HepG2 (cell line): ENCODE data around the gene FAP. TPM values are rescaled to one million over a fixed set of nuclear protein-coding genes. Genes with fewer than 3 reads are reported as not detected.

Source experiments
- ATAC-seq: fragments of 200-7000 bp; cut with Tn5 transposase; 3 replicates; pipeline ENCODE4 v1.9.1; 2020; ENCODE audit warnings: mild to moderate bottlenecking, moderate library complexity
- BruUV-seq: library from RNA; stranded (reverse); fragments of 400-500 nt; replicated peaks from 2 replicates; lab custom pipeline; 2021; lab: Mats Ljungman, UMichigan
- CTCF ChIA-PET: fragments of 300-600 bp; formaldehyde crosslinking; extraction: SDS; loops from one replicate; lab custom pipeline; 2021; ENCODE audit warnings: low total read pairs, inconsistent platforms, low intra/inter-chr PET ratio; lab: Yijun Ruan, JAX
- POLR2A ChIA-PET: fragments of 350-600 bp; sonication (Branson Sonifier 250); formaldehyde crosslinking; loops from one replicate; lab custom pipeline; 2020; ENCODE audit warnings: antibody characterized with exemption, inconsistent platforms; lab: Yijun Ruan, JAX
- DNase-seq: peaks from one replicate; pipeline ENCODE4 v3.0.0-alpha.2; 2015; ENCODE audit warnings: low spot score
- FAIRE-seq: peaks from 3 replicates; lab custom pipeline; 2011; peaks lifted over from hg19 to GRCh38; lab: Jason Lieb, UNC
- H2AFZ ChIP-seq: one replicate; pipeline ENCODE4 v1.6.1; 2011; ENCODE audit warnings: low read length, inconsistent platforms
- H3K27ac ChIP-seq: fragments of 300-600 bp; 3 replicates; pipeline ENCODE4 v1.8.0; 2011; ENCODE audit warnings: mixed run types, mild to moderate bottlenecking, mixed read lengths, low read length, inconsistent platforms; ENCODE audit not compliant: insufficient read depth; ENCODE audit errors: extremely low read length
- H3K27me3 ChIP-seq, 2 experiments: fragments of 200-600 bp in 1 of 2; 2 replicates in 1 of 2; 3 replicates in 1 of 2; pipeline versions ENCODE4 v1.6.0 to v1.8.0; 2011; ENCODE audit warnings: low read length in 2 of 2, mild to moderate bottlenecking in 2 of 2, moderate library complexity in 2 of 2, inconsistent platforms in 1 of 2; ENCODE audit not compliant: insufficient read depth in 2 of 2, control insufficient read depth in 1 of 2
- H3K36me3 ChIP-seq, 2 experiments: fragments of 200-600 bp in 1 of 2; replicated peaks in 1 of 2; 2 replicates in 1 of 2; 3 replicates in 1 of 2; pipeline versions ENCODE4 v1.5.1 to v1.8.0; 2011; ENCODE audit warnings: low read length in 2 of 2, inconsistent platforms in 1 of 2; ENCODE audit not compliant: insufficient read depth in 2 of 2, control insufficient read depth in 1 of 2
- H3K4me1 ChIP-seq: 2 replicates; pipeline ENCODE4 v1.5.1; 2012; ENCODE audit warnings: low read length, inconsistent platforms; ENCODE audit not compliant: insufficient read depth
- H3K4me2 ChIP-seq: 2 replicates; pipeline ENCODE4 v1.6.0; 2011; ENCODE audit warnings: low read depth, low read length, inconsistent platforms
- H3K4me3 ChIP-seq, 3 experiments: fragments of 200-600 bp in 1 of 3; sonication (generic), shearing (Covaris generic) in 1 of 3; replicated peaks in 1 of 3; 2 replicates each; pipeline ENCODE4 v1.5.1; 2011 to 2016; ENCODE audit warnings: low read length in 3 of 3, inconsistent platforms in 2 of 3, low read depth in 2 of 3, mild to moderate bottlenecking in 2 of 3, control low read depth in 1 of 3, mixed read lengths in 1 of 3; ENCODE audit not compliant: insufficient read depth in 1 of 3
- H3K79me2 ChIP-seq: one replicate; pipeline ENCODE4 v1.6.1; 2011; ENCODE audit warnings: low read length, inconsistent platforms; ENCODE audit not compliant: insufficient read depth
- H3K9ac ChIP-seq: 2 replicates; pipeline ENCODE4 v1.6.0; 2011; ENCODE audit warnings: mild to moderate bottlenecking, low read depth, low read length, inconsistent platforms; ENCODE audit not compliant: insufficient read depth
- H3K9me3 ChIP-seq: 2 replicates; pipeline ENCODE4 v1.5.1; 2012; ENCODE audit warnings: mild to moderate bottlenecking, low read length
- H4K20me1 ChIP-seq: 2 replicates; pipeline ENCODE4 v1.6.0; 2011; ENCODE audit warnings: inconsistent platforms, mild to moderate bottlenecking, low read length, moderate library complexity; ENCODE audit not compliant: insufficient read depth
- KLF16 ChIP-seq, 2 experiments: sonication (generic) in 1 of 2; formaldehyde crosslinking in 1 of 2; IDR thresholded peaks; 2 replicates each; pipeline versions ENCODE4 v1.6.1 to v1.8.0; 2016 to 2023; ENCODE audit warnings: missing genetic modification reagents in 2 of 2, missing compliant biosample characterization in 1 of 2
- MBD4 ChIP-seq: IDR thresholded peaks from 2 replicates; pipeline ENCODE4 v1.6.1; 2012; ENCODE audit warnings: low read length, inconsistent platforms, borderline replicate concordance
- NCOA1 ChIP-seq: sonication (generic); formaldehyde crosslinking; IDR thresholded peaks from 2 replicates; pipeline ENCODE4 v1.9.0; 2021; ENCODE audit warnings: missing genetic modification reagents
- RFXAP ChIP-seq: sonication (generic); formaldehyde crosslinking; IDR thresholded peaks from 2 replicates; pipeline ENCODE4 v1.4.0; 2020; ENCODE audit warnings: missing genetic modification reagents, borderline replicate concordance
- ZNF333 ChIP-seq: sonication (generic); formaldehyde crosslinking; IDR thresholded peaks from 2 replicates; pipeline ENCODE4 v1.4.0; 2020; ENCODE audit warnings: mild to moderate bottlenecking, missing genetic modification reagents, borderline replicate concordance
- ZNF7 ChIP-seq: IDR thresholded peaks from 2 replicates; pipeline ENCODE4 v1.6.1; 2016; ENCODE audit warnings: missing biosample characterization, missing genetic modification reagents
- ZNF724P ChIP-seq: sonication (generic); formaldehyde crosslinking; IDR thresholded peaks from 2 replicates; pipeline ENCODE4 v1.8.0; 2022; ENCODE audit warnings: missing genetic modification reagents, borderline replicate concordance
- ZNF788 ChIP-seq: sonication (generic); formaldehyde crosslinking; IDR thresholded peaks from 2 replicates; pipeline ENCODE4 v1.5.0; 2020; ENCODE audit warnings: mild to moderate bottlenecking, missing genetic modification reagents, borderline replicate concordance
- ZSCAN12 ChIP-seq: sonication (generic); formaldehyde crosslinking; IDR thresholded peaks from 2 replicates; pipeline ENCODE4 v1.9.0; 2021; ENCODE audit warnings: mild to moderate bottlenecking, missing genetic modification reagents
- WGBS: methylation state at CpG from one replicate; pipeline ENCODE4 v1.1.6; 2017; ENCODE audit warnings: low lambda C conversion rate; 5-methylcytosine and 5-hydroxymethylcytosine counted together
- in situ Hi-C: cut with HindIII; loops from 2 replicates; pipeline ENCODE4 v1.10.0; 2017; ENCODE audit warnings: low pct_unique_long_range_greater_than_20kb; ENCODE audit not compliant: extremely low pct_ligation_motif_present
- intact Hi-C: fragments of 100-400 bp; cut with micrococcal nuclease; formaldehyde crosslinking; loops from one replicate; pipeline ENCODE4 v1.10.0; 2022; ENCODE audit not compliant: unreplicated experiment
- polyA plus RNA-seq, 8 experiments: library from polyadenylated mRNA; depleted of rRNA in 3 of 8; stranded (reverse) in 7 of 8; unstranded in 1 of 8; fragments of >200 nt; fragmentation: Illumina TruSeq in 4 of 8; extraction: Trizol in 4 of 8; gene quantifications; 2 replicates each; pipeline versions ENCODE4 v1.2.1 to v1.2.3, GENCODE V29; 2011 to 2016; ENCODE audit warnings: low read depth in 4 of 8, missing spikeins in 1 of 8, mixed read lengths in 1 of 8; ENCODE audit not compliant: insufficient read depth in 1 of 8
- total RNA-seq, 5 experiments: library from RNA; depleted of rRNA; stranded (reverse); fragments of >200 nt; fragmentation: Illumina TruSeq; extraction: Trizol; gene quantifications; 2 replicates each; pipeline ENCODE4 v1.2.3, GENCODE V29; 2016; ENCODE audit warnings: low read depth in 1 of 5
- TF ChIP-seq, protein P1 (sequence below): sonication (generic); formaldehyde crosslinking; IDR thresholded peaks from 2 replicates; pipeline ENCODE4 v1.5.0; 2020; ENCODE audit warnings: mild to moderate bottlenecking, missing genetic modification reagents, borderline replicate concordance
- TF ChIP-seq, protein P2 (sequence below): sonication (generic); formaldehyde crosslinking; IDR thresholded peaks from 2 replicates; pipeline ENCODE4 v1.4.0; 2020; ENCODE audit warnings: mild to moderate bottlenecking, missing genetic modification reagents
- TF ChIP-seq, protein P3 (sequence below): sonication (generic); formaldehyde crosslinking; IDR thresholded peaks from 2 replicates; pipeline ENCODE4 v1.4.0; 2020; ENCODE audit warnings: missing genetic modification reagents

FAP gene
- total and polyA plus RNA-seq, 2 of the 13 experiments (the other 11 are each of a cell fraction or from before 2014, with no cell fraction given), result not detected

DNA sequence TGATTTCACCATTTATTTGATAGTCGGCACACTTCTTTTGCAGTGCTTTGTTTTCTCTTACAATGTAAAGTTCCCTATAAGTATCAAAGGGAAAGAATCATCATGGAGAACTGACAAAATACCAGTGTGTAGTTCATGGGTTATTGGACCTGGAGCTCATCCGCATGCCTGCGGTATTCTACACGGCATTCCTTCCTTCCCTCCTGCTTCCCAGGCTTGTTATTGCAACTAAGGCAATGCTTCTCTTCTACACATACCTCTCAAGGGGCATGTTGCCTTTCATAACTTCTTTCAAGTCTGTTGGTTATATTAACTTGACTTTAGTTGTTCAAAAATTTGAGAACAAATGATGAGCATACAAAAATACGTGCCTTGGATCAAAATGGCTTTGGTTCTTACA lies 24.3 kb upstream of the FAP start:
- CTCF ChIA-PET, result no interaction called here
- no peaks in the 10 kb centered on the region for H3K9me3 ChIP-seq
- POLR2A ChIA-PET, result no interaction called here
- no peak overlapping the region for H3K9ac ChIP-seq
- no peak overlapping the region for H2AFZ ChIP-seq
- TF ChIP-seq ZNF724P (CRISPR knock-in tag) (no peak), MBD4 (no peak), ZNF333 (CRISPR knock-in tag) (no peak), RFXAP (CRISPR knock-in tag) (no peak), ZNF7 (no peak), NCOA1 (CRISPR knock-in tag) (no peak), KLF16 (CRISPR knock-in tag; IDR thresholded peaks at IDR 0.05) (no peak), ZSCAN12 (CRISPR knock-in tag) (no peak), ZNF788 (CRISPR knock-in tag) (no peak)
- TF ChIP-seq, protein P1, sequence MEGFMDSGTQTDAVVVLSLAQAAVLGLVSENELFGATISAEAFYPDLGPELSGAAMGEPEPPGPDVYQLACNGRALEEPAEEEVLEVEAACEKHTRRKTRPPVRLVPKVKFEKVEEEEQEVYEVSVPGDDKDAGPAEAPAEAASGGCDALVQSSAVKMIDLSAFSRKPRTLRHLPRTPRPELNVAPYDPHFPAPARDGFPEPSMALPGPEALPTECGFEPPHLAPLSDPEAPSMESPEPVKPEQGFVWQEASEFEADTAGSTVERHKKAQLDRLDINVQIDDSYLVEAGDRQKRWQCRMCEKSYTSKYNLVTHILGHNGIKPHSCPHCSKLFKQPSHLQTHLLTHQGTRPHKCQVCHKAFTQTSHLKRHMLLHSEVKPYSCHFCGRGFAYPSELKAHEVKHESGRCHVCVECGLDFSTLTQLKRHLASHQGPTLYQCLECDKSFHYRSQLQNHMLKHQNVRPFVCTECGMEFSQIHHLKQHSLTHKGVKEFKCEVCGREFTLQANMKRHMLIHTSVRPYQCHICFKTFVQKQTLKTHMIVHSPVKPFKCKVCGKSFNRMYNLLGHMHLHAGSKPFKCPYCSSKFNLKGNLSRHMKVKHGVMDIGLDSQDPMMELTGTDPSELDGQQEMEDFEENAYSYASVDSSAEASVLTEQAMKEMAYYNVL (CRISPR knock-in tag), result no peak
- TF ChIP-seq, protein P2, sequence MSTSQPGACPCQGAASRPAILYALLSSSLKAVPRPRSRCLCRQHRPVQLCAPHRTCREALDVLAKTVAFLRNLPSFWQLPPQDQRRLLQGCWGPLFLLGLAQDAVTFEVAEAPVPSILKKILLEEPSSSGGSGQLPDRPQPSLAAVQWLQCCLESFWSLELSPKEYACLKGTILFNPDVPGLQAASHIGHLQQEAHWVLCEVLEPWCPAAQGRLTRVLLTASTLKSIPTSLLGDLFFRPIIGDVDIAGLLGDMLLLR (CRISPR knock-in tag), result no peak
- TF ChIP-seq, protein P3, sequence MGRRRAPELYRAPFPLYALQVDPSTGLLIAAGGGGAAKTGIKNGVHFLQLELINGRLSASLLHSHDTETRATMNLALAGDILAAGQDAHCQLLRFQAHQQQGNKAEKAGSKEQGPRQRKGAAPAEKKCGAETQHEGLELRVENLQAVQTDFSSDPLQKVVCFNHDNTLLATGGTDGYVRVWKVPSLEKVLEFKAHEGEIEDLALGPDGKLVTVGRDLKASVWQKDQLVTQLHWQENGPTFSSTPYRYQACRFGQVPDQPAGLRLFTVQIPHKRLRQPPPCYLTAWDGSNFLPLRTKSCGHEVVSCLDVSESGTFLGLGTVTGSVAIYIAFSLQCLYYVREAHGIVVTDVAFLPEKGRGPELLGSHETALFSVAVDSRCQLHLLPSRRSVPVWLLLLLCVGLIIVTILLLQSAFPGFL (CRISPR knock-in tag), result no peak
- ATAC-seq (no peak), FAIRE-seq (no peak), DNase-seq (no peak)
- H3K36me3 ChIP-seq, result no peaks in the 10 kb centered on the region
- H3K4me2 ChIP-seq, result no peak overlapping the region
- H3K4me1 ChIP-seq, result no peaks in the 10 kb centered on the region
- no peaks in the 10 kb centered on the region for H3K79me2 ChIP-seq
- H3K27ac ChIP-seq, result no peak overlapping the region
- in situ Hi-C loops, result no loop called here
- 93% methylated on average over 5 of the region's 5 CpGs for WGBS
- BruUV-seq, result no TSS peak
- no peaks in the 10 kb centered on the region for H3K27me3 ChIP-seq
- H4K20me1 ChIP-seq, result no peaks in the 10 kb centered on the region
- intact Hi-C loops, result no loop called here
- no peak overlapping the region for H3K4me3 ChIP-seq
